ENCODE measurements around the gene ACD.

ACD gene

GRCh38 chr16:67672739-67673662 is 12.9 kb upstream of the ACD start:
- no peak for TF ChIP-seq JUND (IDR thresholded peaks at IDR 0.05; ENCODE audit: low read depth)
- peak; percentile 78 to 84 for DNase-seq (ENCODE audit: low read depth in 1 of 2, low spot score in 1 of 2)
- in situ Hi-C loops (cut with HindIII; ENCODE audit: low pct_unique_long_range_greater_than_20kb, low sequenced_read_pairs): no loop called here

- no peak for TF ChIP-seq JUND (IDR thresholded peaks at IDR 0.05; ENCODE audit: low read depth)
- DNase-seq (ENCODE audit: low read depth in 1 of 2, low spot score in 1 of 2): no peak
- in situ Hi-C loops (cut with HindIII; ENCODE audit: low pct_unique_long_range_greater_than_20kb, low sequenced_read_pairs): no loop called here
Measured at GRCh38 chr16:67672306-67672705, 12.2 kb upstream of the ACD start.

GRCh38 chr16:67669499-67670101 is 9.5 kb upstream of the ACD start:
- TF ChIP-seq JUND (IDR thresholded peaks at IDR 0.05; ENCODE audit: low read depth): no peak
- in situ Hi-C loops (cut with HindIII; ENCODE audit: low pct_unique_long_range_greater_than_20kb, low sequenced_read_pairs): no loop called here
- no peak for DNase-seq (ENCODE audit: low read depth in 1 of 2, low spot score in 1 of 2)

- no peak for DNase-seq (ENCODE audit: low read depth in 1 of 2, low spot score in 1 of 2)
- in situ Hi-C loops (cut with HindIII; ENCODE audit: low pct_unique_long_range_greater_than_20kb, low sequenced_read_pairs): no loop called here
- TF ChIP-seq JUND (IDR thresholded peaks at IDR 0.05; ENCODE audit: low read depth): no peak
Measured at GRCh38 chr16:67668495-67669157, 8.6 kb upstream of the ACD start.

GRCh38 chr16:67667817-67668494 is 7.9 kb upstream of the ACD start:
- peak; percentile 97 to 98 for DNase-seq (ENCODE audit: low read depth in 1 of 2, low spot score in 1 of 2)
- no peak for TF ChIP-seq JUND (IDR thresholded peaks at IDR 0.05; ENCODE audit: low read depth)
- in situ Hi-C loops (cut with HindIII; ENCODE audit: low pct_unique_long_range_greater_than_20kb, low sequenced_read_pairs): no loop called here

- TF ChIP-seq JUND (IDR thresholded peaks at IDR 0.05; ENCODE audit: low read depth): no peak
Measured at GRCh38 chr16:67667453-67667816, 7.4 kb upstream of the ACD start.

GRCh38 chr16:67666559-67667452 is 6.7 kb upstream of the ACD start, which contains the start of the genes C16orf86 and ENKD1:
Gene C16orf86 (plus strand): TSS chr16:67666814. CDS start chr16:67666971, 157 bp downstream.
Gene ENKD1 (minus strand): TSS chr16:67666750. CDS start chr16:67666442, 308 bp downstream.
- no peak for TF ChIP-seq JUND (IDR thresholded peaks at IDR 0.05; ENCODE audit: low read depth)
- peak; percentile 83 to 93 for DNase-seq (ENCODE audit: low read depth in 1 of 2, low spot score in 1 of 2)
- in situ Hi-C loops (cut with HindIII; ENCODE audit: low pct_unique_long_range_greater_than_20kb, low sequenced_read_pairs): no loop called here

More at GRCh38 chr16:67667453-67667816, 7.4 kb upstream of the ACD start:
- in situ Hi-C loops (cut with HindIII; ENCODE audit: low pct_unique_long_range_greater_than_20kb, low sequenced_read_pairs): no loop called here
- DNase-seq (ENCODE audit: low read depth in 1 of 2, low spot score in 1 of 2): no peak

- peak in 1 of 2 experiments; percentile 34 for DNase-seq (ENCODE audit: low read depth in 1 of 2, low spot score in 1 of 2)
- in situ Hi-C loops (cut with HindIII; ENCODE audit: low pct_unique_long_range_greater_than_20kb, low sequenced_read_pairs): no loop called here
- no peak for TF ChIP-seq JUND (IDR thresholded peaks at IDR 0.05; ENCODE audit: low read depth)
Measured at GRCh38 chr16:67666032-67666551, 6.0 kb upstream of the ACD start.

GRCh38 chr16:67665598-67665997 is 5.5 kb upstream of the ACD start:
- TF ChIP-seq JUND (IDR thresholded peaks at IDR 0.05; ENCODE audit: low read depth): no peak
- DNase-seq (ENCODE audit: low read depth in 1 of 2, low spot score in 1 of 2): no peak
- in situ Hi-C loops (cut with HindIII; ENCODE audit: low pct_unique_long_range_greater_than_20kb, low sequenced_read_pairs): no loop called here

GRCh38 chr16:67664871-67665270 is 4.8 kb upstream of the ACD start:
- in situ Hi-C loops (cut with HindIII; ENCODE audit: low pct_unique_long_range_greater_than_20kb, low sequenced_read_pairs): no loop called here
- DNase-seq (ENCODE audit: low read depth in 1 of 2, low spot score in 1 of 2): no peak
- TF ChIP-seq JUND (IDR thresholded peaks at IDR 0.05; ENCODE audit: low read depth): no peak

GRCh38 chr16:67664258-67664657 is 4.2 kb upstream of the ACD start:
- no peak for DNase-seq (ENCODE audit: low read depth in 1 of 2, low spot score in 1 of 2)
- in situ Hi-C loops (cut with HindIII; ENCODE audit: low pct_unique_long_range_greater_than_20kb, low sequenced_read_pairs): no loop called here

More at GRCh38 chr16:67664258-67664657, 4.2 kb upstream of the ACD start:
- TF ChIP-seq JUND (IDR thresholded peaks at IDR 0.05; ENCODE audit: low read depth): no peak
